ENCODE data around the gene VPS8. TPM values are rescaled to one million over a fixed set of nuclear protein-coding genes. Genes with fewer than 3 reads are reported as not detected.

VPS8 gene
- total RNA-seq, 1 donor, result 95.2 TPM

DNA sequence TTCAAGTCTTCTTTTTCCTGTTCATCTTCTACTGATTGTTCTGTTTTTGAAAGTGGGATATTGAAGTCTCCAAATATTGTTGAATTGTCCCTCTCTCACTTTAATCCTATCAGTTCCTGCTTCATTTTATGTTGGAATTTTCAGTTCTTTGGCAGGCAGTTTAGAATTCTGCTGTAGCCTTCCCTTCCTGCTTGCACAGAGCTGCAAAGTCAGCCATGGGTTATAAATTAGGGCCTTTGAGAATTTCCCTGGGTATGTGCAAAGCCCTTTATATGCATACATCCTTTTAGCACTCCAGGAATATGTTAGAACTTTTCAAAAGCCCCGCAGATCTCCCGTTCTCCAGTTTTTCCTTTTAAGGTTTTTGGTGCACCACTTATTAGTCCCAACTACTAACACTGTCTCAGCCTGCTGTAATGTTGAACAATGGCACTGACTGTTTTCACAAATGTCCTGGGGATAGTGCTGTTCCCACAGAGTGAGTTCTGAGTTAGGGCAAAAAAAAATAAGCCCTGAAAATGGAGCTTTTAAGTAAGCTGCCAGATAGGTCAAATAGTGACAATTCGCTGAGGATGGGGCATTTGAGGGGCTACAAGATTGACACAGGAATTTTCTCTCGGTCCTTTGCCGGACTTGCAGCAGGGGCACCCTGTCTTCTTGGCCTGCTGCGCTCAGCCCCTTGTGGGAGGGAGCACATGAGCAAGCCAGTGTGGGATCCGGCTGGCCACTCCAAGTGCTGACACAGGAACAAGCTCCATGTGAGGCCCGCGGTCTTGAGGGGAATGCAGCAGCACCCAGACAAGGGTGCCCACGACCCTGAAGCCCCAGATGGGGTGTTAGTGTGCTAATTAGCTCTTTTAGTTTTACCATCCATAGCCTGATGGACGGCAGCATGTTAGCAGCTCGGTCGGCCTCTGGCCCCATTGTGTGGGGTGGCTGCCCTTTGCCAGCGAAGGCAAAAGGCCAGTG, 96.0 kb downstream of the VPS8 start:
- H3K36me3 ChIP-seq (ENCODE audit: insufficient read depth, low read length), result no peaks in the 10 kb centered on the region
- TF ChIP-seq, protein P1, sequence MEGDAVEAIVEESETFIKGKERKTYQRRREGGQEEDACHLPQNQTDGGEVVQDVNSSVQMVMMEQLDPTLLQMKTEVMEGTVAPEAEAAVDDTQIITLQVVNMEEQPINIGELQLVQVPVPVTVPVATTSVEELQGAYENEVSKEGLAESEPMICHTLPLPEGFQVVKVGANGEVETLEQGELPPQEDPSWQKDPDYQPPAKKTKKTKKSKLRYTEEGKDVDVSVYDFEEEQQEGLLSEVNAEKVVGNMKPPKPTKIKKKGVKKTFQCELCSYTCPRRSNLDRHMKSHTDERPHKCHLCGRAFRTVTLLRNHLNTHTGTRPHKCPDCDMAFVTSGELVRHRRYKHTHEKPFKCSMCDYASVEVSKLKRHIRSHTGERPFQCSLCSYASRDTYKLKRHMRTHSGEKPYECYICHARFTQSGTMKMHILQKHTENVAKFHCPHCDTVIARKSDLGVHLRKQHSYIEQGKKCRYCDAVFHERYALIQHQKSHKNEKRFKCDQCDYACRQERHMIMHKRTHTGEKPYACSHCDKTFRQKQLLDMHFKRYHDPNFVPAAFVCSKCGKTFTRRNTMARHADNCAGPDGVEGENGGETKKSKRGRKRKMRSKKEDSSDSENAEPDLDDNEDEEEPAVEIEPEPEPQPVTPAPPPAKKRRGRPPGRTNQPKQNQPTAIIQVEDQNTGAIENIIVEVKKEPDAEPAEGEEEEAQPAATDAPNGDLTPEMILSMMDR (IDR thresholded peaks at IDR 0.05; ENCODE audit: extremely low read depth, low read depth, low read length), result no peak

DNA sequence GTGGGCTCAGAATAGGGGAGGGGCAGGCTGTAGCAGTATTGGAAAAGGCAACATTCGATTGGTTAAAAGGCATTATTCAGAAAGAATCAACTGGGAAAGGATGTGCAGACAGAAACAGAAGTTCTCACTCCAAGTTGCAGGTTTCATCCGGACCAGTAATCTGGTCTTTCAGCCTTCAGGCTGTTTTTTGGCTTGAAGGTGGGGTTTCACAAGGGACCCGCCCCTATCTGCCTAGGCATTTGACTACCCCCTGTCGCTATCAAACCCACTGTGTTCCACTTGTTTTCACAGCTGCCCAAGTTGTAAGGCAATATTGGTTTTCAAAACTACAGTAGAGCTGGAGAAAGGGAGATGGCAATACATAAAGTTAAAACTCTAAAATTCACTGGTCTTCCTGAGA, 96.9 kb downstream of the VPS8 start:
- Histone ChIP-seq H3K27me3 (ENCODE audit: insufficient read depth, low read length) (no peaks in the 10 kb centered on the region), H3K4me2 (ENCODE audit: insufficient read depth, low read length) (no peak overlapping the region), H3K79me2 (ENCODE audit: insufficient read depth, low read length) (no peaks in the 10 kb centered on the region), H3K4me3 (ENCODE audit: insufficient read depth, low read length) (no peak overlapping the region), H3K27ac (ENCODE audit: low read depth, low read length) (no peak overlapping the region), H3K36me3 (ENCODE audit: insufficient read depth, low read length) (no peaks in the 10 kb centered on the region), H3K9me3 (ENCODE audit: low read depth, low read length) (no peaks in the 10 kb centered on the region), H2AFZ (ENCODE audit: low read length) (no peak overlapping the region), H4K20me1 (ENCODE audit: insufficient read depth, low read length) (no peaks in the 10 kb centered on the region), H3K4me1 (ENCODE audit: insufficient read depth, low read length) (no peaks in the 10 kb centered on the region)
- DNase-seq (ENCODE audit: insufficient read length, low spot score, missing footprints), result no peak
- TF ChIP-seq, protein P1 (IDR thresholded peaks at IDR 0.05; ENCODE audit: extremely low read depth, low read depth, low read length), result no peak

More for the DNA sequence above, 96.0 kb downstream of the VPS8 start:
- no peaks in the 10 kb centered on the region for H3K27me3 ChIP-seq (ENCODE audit: insufficient read depth, low read length)
- H3K9me3 ChIP-seq (ENCODE audit: low read depth, low read length), result no peaks in the 10 kb centered on the region
- no peaks in the 10 kb centered on the region for H4K20me1 ChIP-seq (ENCODE audit: insufficient read depth, low read length)
- no peak overlapping the region for H3K4me3 ChIP-seq (ENCODE audit: insufficient read depth, low read length)
- no peaks in the 10 kb centered on the region for H3K4me1 ChIP-seq (ENCODE audit: insufficient read depth, low read length)
- H3K79me2 ChIP-seq (ENCODE audit: insufficient read depth, low read length), result no peaks in the 10 kb centered on the region
- H2AFZ ChIP-seq (ENCODE audit: low read length), result no peak overlapping the region
- H3K27ac ChIP-seq (ENCODE audit: low read depth, low read length), result no peak overlapping the region
- no peak overlapping the region for H3K4me2 ChIP-seq (ENCODE audit: insufficient read depth, low read length)
- DNase-seq (ENCODE audit: insufficient read length, low spot score, missing footprints), result no peak

DNA sequence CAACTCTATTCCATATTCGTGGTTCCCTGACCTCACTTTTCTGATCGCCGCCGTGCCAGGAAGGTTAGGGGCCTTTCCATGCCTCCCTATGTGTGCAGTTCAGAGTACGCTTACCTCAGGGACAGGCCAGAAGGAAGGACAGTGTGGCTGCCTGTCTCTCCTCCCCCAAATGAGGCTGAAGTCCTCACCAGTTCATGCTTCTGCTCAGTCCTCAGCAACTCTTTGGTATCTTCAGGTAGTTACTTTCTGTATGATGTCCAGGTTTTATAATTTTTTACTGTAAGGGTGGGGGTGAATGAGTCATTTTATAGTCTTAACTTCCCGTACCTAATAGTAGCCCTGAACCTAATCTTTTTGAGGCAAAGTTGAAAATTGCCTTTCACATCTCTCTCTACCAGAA, 98.7 kb downstream of the VPS8 start:
- TF ChIP-seq, protein P1 (IDR thresholded peaks at IDR 0.05; ENCODE audit: extremely low read depth, low read depth, low read length), result no peak
- Histone ChIP-seq H3K4me2 (ENCODE audit: insufficient read depth, low read length) (no peak overlapping the region), H3K4me3 (ENCODE audit: insufficient read depth, low read length) (no peak overlapping the region), H3K9me3 (ENCODE audit: low read depth, low read length) (no peaks in the 10 kb centered on the region), H3K36me3 (ENCODE audit: insufficient read depth, low read length) (peaks cover 4% of the 10 kb centered on the region), H2AFZ (ENCODE audit: low read length) (no peak overlapping the region), H3K27ac (ENCODE audit: low read depth, low read length) (no peak overlapping the region), H3K27me3 (ENCODE audit: insufficient read depth, low read length) (no peaks in the 10 kb centered on the region), H3K4me1 (ENCODE audit: insufficient read depth, low read length) (no peaks in the 10 kb centered on the region), H3K79me2 (ENCODE audit: insufficient read depth, low read length) (no peaks in the 10 kb centered on the region), H4K20me1 (ENCODE audit: insufficient read depth, low read length) (no peaks in the 10 kb centered on the region)
- DNase-seq (ENCODE audit: insufficient read length, low spot score, missing footprints), result no peak

DNA sequence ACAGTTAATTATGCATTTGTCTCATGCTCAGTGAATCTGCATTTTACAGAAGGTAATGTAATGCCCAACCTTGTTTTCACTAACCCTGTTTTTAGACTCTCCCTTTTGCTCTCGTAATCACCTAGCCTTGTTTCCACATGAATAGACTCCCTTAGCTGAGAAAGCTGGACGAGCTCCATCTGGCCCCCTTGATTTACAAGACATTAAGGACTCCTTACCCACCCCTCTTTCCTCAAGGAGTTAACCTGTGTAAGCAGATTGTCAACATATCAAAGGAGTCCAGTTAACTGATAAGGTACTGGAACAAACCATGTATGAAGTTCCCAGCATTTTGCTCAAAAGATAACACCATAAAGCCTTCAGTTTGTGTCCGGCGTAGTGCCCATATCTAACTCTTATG, 99.6 kb downstream of the VPS8 start:
- Histone ChIP-seq H3K79me2 (ENCODE audit: insufficient read depth, low read length) (no peaks in the 10 kb centered on the region), H3K27me3 (ENCODE audit: insufficient read depth, low read length) (no peaks in the 10 kb centered on the region), H3K4me1 (ENCODE audit: insufficient read depth, low read length) (no peaks in the 10 kb centered on the region), H3K9me3 (ENCODE audit: low read depth, low read length) (no peaks in the 10 kb centered on the region), H3K4me2 (ENCODE audit: insufficient read depth, low read length) (no peak overlapping the region), H3K36me3 (ENCODE audit: insufficient read depth, low read length) (peaks cover 4% of the 10 kb centered on the region), H3K27ac (ENCODE audit: low read depth, low read length) (no peak overlapping the region), H2AFZ (ENCODE audit: low read length) (no peak overlapping the region), H3K4me3 (ENCODE audit: insufficient read depth, low read length) (no peak overlapping the region), H4K20me1 (ENCODE audit: insufficient read depth, low read length) (no peaks in the 10 kb centered on the region)
- TF ChIP-seq, protein P1 (IDR thresholded peaks at IDR 0.05; ENCODE audit: extremely low read depth, low read depth, low read length), result no peak
- DNase-seq (ENCODE audit: insufficient read length, low spot score, missing footprints), result no peak
